ENCODE data around the gene FSIP1.

The FSIP1 gene

GRCh38 chr15:39697509-39697908 lies 85.1 kb downstream of the FSIP1 start:
- Histone ChIP-seq H2AFZ (ENCODE audit: low read length) (no peak overlapping the region), H3K9me3 (ENCODE audit: low read length) (no peaks in the 10 kb centered on the region), H3K79me2 (ENCODE audit: insufficient read depth, low read length) (no peaks in the 10 kb centered on the region), H3K9me2 (ENCODE audit: low read depth, low read length) (no peaks in the 10 kb centered on the region), H3K9ac (ENCODE audit: low read length) (no peak overlapping the region), H3K4me2 (ENCODE audit: low read length) (no peak overlapping the region), H3K27ac (ENCODE audit: low read depth, low read length, poor library complexity, severe bottlenecking) (no peak overlapping the region), H4K20me1 (ENCODE audit: insufficient read depth, low read length) (no peaks in the 10 kb centered on the region), H3K36me3 (ENCODE audit: insufficient read depth, low read length) (no peaks in the 10 kb centered on the region), H3K4me3 (ENCODE audit: low read depth, low read length, poor library complexity, severe bottlenecking) (no peak overlapping the region), H3K27me3 (ENCODE audit: insufficient read depth, low read length) (no peaks in the 10 kb centered on the region), H3F3A (ENCODE audit: insufficient read depth, low read length) (no peaks in the 10 kb centered on the region), H3K4me1 (ENCODE audit: insufficient read depth, low read length, severe bottlenecking) (no peaks in the 10 kb centered on the region)
- no peak for TF ChIP-seq EZH2 (IDR thresholded peaks at IDR 0.05; ENCODE audit: borderline replicate concordance, low read length)
- no peak for TF ChIP-seq CTCF (IDR thresholded peaks at IDR 0.05; ENCODE audit: low read length)

- H2AFZ ChIP-seq (ENCODE audit: low read length) = no peak overlapping the region
- no peak overlapping the region for H3K27ac ChIP-seq (ENCODE audit: low read depth, low read length, poor library complexity, severe bottlenecking)
- H3K4me1 ChIP-seq (ENCODE audit: insufficient read depth, low read length, severe bottlenecking) = no peaks in the 10 kb centered on the region
- H3K9ac ChIP-seq (ENCODE audit: low read length) = no peak overlapping the region
- H4K20me1 ChIP-seq (ENCODE audit: insufficient read depth, low read length) = no peaks in the 10 kb centered on the region
- H3F3A ChIP-seq (ENCODE audit: insufficient read depth, low read length) = no peaks in the 10 kb centered on the region
- no peak overlapping the region for H3K4me3 ChIP-seq (ENCODE audit: low read depth, low read length, poor library complexity, severe bottlenecking)
- H3K9me2 ChIP-seq (ENCODE audit: low read depth, low read length) = no peaks in the 10 kb centered on the region
- TF ChIP-seq EZH2 (IDR thresholded peaks at IDR 0.05; ENCODE audit: borderline replicate concordance, low read length) (no peak), CTCF (IDR thresholded peaks at IDR 0.05; ENCODE audit: low read length) (no peak)
- H3K9me3 ChIP-seq (ENCODE audit: low read length) = no peaks in the 10 kb centered on the region
- no peaks in the 10 kb centered on the region for H3K36me3 ChIP-seq (ENCODE audit: insufficient read depth, low read length)
- no peaks in the 10 kb centered on the region for H3K79me2 ChIP-seq (ENCODE audit: insufficient read depth, low read length)
- H3K4me2 ChIP-seq (ENCODE audit: low read length) = no peak overlapping the region
- no peaks in the 10 kb centered on the region for H3K27me3 ChIP-seq (ENCODE audit: insufficient read depth, low read length)
These were observed 86.8 kb downstream of the FSIP1 start for GRCh38 chr15:39695793-39696192.

- Histone ChIP-seq H3K9me3 (ENCODE audit: low read length) (no peaks in the 10 kb centered on the region), H2AFZ (ENCODE audit: low read length) (no peak overlapping the region), H3F3A (ENCODE audit: insufficient read depth, low read length) (no peaks in the 10 kb centered on the region), H3K4me2 (ENCODE audit: low read length) (no peak overlapping the region), H3K4me3 (ENCODE audit: low read depth, low read length, poor library complexity, severe bottlenecking) (no peak overlapping the region), H3K9me2 (ENCODE audit: low read depth, low read length) (no peaks in the 10 kb centered on the region), H3K9ac (ENCODE audit: low read length) (no peak overlapping the region), H3K27ac (ENCODE audit: low read depth, low read length, poor library complexity, severe bottlenecking) (no peak overlapping the region), H3K27me3 (ENCODE audit: insufficient read depth, low read length) (no peaks in the 10 kb centered on the region), H3K79me2 (ENCODE audit: insufficient read depth, low read length) (no peaks in the 10 kb centered on the region), H3K36me3 (ENCODE audit: insufficient read depth, low read length) (no peaks in the 10 kb centered on the region), H3K4me1 (ENCODE audit: insufficient read depth, low read length, severe bottlenecking) (no peaks in the 10 kb centered on the region), H4K20me1 (ENCODE audit: insufficient read depth, low read length) (no peaks in the 10 kb centered on the region)
- TF ChIP-seq EZH2 (IDR thresholded peaks at IDR 0.05; ENCODE audit: borderline replicate concordance, low read length) (no peak), CTCF (IDR thresholded peaks at IDR 0.05; ENCODE audit: low read length) (no peak)
These were observed 90.0 kb downstream of the FSIP1 start for GRCh38 chr15:39692356-39693327.
